PFSK-1 (cell line): ENCODE measurements around the gene KRT37.

Experiments
- FOXP2 ChIP-seq: optimal IDR thresholded peaks from 2 replicates; pipeline ENCODE3; 2011; ENCODE audit warnings: borderline replicate concordance, control low read depth, inconsistent platforms; ENCODE audit not compliant: insufficient read depth; ENCODE audit errors: extremely low read length, extremely low read depth
- POLR2AphosphoS5 ChIP-seq: IDR thresholded peaks from 2 replicates; pipeline ENCODE4 v1.6.1; 2012; ENCODE audit warnings: low read depth, mild to moderate bottlenecking, control low read depth, low read length, moderate library complexity
- SIN3A ChIP-seq: IDR thresholded peaks from 2 replicates; pipeline ENCODE4 v1.6.1; 2012; ENCODE audit warnings: mild to moderate bottlenecking, low read length, moderate library complexity, borderline replicate concordance; ENCODE audit not compliant: insufficient read depth
- TAF1 ChIP-seq: IDR thresholded peaks from 2 replicates; pipeline ENCODE4 v1.6.1; 2012; ENCODE audit warnings: low read length, control low read depth, borderline replicate concordance; ENCODE audit not compliant: insufficient read depth
- TF ChIP-seq, protein P1 (sequence below), 2 experiments: IDR thresholded peaks; 2 replicates each; pipeline versions ENCODE4 v1.6.1 to v1.8.0; 2011 to 2012; ENCODE audit warnings: low read depth in 2 of 2, low read length in 2 of 2, control low read depth in 1 of 2, inconsistent platforms in 1 of 2, mild to moderate bottlenecking in 1 of 2, moderate library complexity in 1 of 2; ENCODE audit not compliant: insufficient read depth in 1 of 2

Gene KRT37

DNA sequence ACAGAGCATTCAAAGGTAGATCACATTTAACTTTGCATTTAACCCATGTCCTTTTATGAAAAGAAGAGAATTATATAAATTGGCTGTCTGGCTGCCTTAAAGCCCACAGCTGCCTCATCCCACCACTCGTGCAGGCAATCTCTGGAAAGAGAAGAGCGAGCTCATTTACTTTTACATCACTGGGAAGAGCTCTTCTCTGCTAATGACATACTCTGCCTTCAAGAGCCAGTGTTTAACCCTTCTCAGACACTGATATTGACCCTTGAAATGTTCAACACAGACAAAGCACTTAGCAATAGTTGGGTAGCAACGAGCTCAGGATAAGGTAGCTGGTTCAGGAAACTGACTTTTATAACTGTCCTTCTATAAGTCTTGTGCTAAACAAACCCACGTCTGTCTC, 9.6 kb upstream of the KRT37 start:
- TF ChIP-seq TAF1, result no peak
- TF ChIP-seq, protein P1, sequence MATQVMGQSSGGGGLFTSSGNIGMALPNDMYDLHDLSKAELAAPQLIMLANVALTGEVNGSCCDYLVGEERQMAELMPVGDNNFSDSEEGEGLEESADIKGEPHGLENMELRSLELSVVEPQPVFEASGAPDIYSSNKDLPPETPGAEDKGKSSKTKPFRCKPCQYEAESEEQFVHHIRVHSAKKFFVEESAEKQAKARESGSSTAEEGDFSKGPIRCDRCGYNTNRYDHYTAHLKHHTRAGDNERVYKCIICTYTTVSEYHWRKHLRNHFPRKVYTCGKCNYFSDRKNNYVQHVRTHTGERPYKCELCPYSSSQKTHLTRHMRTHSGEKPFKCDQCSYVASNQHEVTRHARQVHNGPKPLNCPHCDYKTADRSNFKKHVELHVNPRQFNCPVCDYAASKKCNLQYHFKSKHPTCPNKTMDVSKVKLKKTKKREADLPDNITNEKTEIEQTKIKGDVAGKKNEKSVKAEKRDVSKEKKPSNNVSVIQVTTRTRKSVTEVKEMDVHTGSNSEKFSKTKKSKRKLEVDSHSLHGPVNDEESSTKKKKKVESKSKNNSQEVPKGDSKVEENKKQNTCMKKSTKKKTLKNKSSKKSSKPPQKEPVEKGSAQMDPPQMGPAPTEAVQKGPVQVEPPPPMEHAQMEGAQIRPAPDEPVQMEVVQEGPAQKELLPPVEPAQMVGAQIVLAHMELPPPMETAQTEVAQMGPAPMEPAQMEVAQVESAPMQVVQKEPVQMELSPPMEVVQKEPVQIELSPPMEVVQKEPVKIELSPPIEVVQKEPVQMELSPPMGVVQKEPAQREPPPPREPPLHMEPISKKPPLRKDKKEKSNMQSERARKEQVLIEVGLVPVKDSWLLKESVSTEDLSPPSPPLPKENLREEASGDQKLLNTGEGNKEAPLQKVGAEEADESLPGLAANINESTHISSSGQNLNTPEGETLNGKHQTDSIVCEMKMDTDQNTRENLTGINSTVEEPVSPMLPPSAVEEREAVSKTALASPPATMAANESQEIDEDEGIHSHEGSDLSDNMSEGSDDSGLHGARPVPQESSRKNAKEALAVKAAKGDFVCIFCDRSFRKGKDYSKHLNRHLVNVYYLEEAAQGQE (IDR thresholded peaks at IDR 0.05; ENCODE audit: insufficient read depth in 1 of 2, low read depth in 2 of 2, low read length in 2 of 2), result no peak
- no peak for TF ChIP-seq POLR2AphosphoS5
- no peak for TF ChIP-seq FOXP2
- TF ChIP-seq SIN3A, result no peak

DNA sequence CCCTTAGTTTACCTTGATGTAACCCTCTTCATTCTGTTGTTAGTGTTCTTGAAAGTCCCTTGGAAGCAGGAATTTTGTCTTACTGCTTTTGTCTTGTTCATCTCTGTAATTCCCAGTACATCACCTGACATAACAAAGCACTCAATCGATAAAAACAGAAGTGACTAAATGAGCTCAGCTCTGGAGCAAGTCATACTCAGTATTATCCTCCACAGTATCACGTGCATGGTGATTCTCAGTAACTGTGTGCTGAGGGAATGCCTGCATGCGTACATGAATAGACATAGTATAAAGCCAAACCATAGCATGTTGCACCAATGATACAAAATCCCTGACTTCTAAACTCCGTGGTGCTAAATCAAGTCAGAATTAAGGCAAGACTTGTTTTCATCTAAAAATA, 9.2 kb upstream of the KRT37 start:
- TF ChIP-seq SIN3A, result no peak

DNA sequence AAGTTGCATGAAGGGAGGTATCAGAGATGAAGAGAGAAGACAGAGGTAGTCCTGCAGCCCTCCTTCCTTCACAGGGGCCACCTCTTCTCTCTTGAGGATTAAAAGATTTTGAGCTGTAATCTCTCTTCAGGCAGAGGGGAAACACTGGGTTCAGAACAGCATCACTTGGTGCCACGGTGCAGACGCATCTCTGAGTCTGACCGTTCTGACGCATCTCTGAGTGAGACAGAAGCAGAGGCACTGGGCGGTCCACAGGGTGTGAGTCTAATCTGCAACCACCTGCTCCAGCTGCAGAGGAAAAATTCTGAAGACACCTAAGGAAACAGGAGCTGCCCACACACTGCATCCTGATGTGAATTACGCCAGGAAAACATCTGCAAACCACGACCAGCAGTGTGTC, 5.3 kb upstream of the KRT37 start:
- TF ChIP-seq FOXP2, result no peak
- TF ChIP-seq SIN3A, result no peak
- TF ChIP-seq TAF1, result no peak
- TF ChIP-seq, protein P1 (IDR thresholded peaks at IDR 0.05; ENCODE audit: insufficient read depth in 1 of 2, low read depth in 2 of 2, low read length in 2 of 2), result no peak

DNA sequence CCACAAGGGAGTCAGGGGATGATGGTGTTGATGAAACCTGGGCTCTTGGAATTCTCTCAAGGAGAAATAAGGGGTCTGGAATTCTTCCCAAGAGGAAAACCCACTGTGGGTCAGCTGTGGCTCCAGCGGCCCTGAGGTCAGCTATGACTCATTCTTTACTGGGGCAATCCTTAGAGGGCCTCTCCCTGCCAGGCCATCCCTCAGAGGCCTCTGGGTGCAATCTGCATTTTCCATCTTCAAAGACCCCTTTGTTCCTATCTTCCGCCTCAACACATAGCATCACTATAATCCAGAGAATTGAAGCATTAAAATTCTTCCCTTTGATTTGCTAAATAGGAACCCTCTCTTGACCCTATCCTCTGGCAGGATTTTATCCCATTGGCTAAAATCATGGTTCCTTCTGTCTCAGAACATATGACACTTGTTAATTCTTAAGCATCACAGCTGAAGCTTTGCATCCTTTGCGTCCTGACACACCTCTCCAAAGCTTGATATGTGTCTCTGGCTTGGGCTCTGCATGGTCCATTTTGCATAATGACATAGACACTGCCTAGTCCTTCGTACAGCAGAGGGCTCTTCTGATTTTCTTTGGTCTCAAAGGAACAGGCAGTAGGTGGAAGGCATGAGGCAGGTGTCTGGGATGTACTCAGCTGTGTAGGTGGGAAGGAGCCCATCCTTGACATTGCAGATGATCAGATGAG, 4.4 kb upstream of the KRT37 start:
- TF ChIP-seq POLR2AphosphoS5 (no peak), FOXP2 (no peak), SIN3A (no peak), TAF1 (no peak)
- TF ChIP-seq, protein P1 (IDR thresholded peaks at IDR 0.05; ENCODE audit: insufficient read depth in 1 of 2, low read depth in 2 of 2, low read length in 2 of 2), result no peak

DNA sequence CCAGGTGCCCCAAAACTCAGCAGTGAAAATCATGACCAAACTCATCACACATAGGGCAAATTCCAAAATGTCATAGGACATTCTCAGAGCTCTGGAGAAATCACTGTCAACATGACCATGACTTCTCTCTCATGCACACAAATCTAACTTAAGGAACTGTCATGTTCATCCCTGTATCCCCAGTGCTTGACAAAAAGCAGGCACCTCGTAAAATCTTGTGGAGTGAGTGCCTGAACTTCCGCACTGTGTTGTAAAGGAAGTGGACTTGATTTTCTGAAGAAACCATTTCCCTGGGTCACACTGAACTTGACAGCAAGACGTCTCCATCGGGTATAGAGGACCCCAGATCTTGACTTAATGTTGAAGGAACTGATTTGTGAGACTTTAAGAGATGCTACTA, 2.8 kb downstream of the KRT37 start:
- TF ChIP-seq POLR2AphosphoS5 (no peak), TAF1 (no peak), FOXP2 (no peak), SIN3A (no peak)
- TF ChIP-seq, protein P1 (IDR thresholded peaks at IDR 0.05; ENCODE audit: insufficient read depth in 1 of 2, low read depth in 2 of 2, low read length in 2 of 2), result no peak
